Esophagus muscularis mucosa (tissue), 4 donors: Measurements from ENCODE around the gene PCDHGA4. TPM values are rescaled to one million over a fixed set of nuclear protein-coding genes. Genes with fewer than 3 reads are reported as not detected.
A peak's percentile ranks its signal among the peaks of the same experiment; 100 is the strongest.

Experiments used
- DNase-seq: peaks from one replicate; pipeline ENCODE4 v3.0.0-alpha.2; 2017; ENCODE audit errors: extremely low spot score
- H3K27ac ChIP-seq, 4 donors: fragments of 200-600 bp; sonication (generic); replicated peaks in 1 of 4; 1 replicate in 3 of 4; 2 replicates in 1 of 4; pipeline ENCODE4 v1.5.1; 2016 to 2019; ENCODE audit warnings: mild to moderate bottlenecking in 1 of 4
- H3K27me3 ChIP-seq, 4 donors: fragments of 200-600 bp; sonication (generic); one replicate each; pipeline versions ENCODE4 v1.5.1 to v1.6.0; 2016 to 2019
- H3K36me3 ChIP-seq, 4 donors: fragments of 200-600 bp; sonication (generic); one replicate each; pipeline ENCODE4 v1.5.1; 2016 to 2019
- H3K4me1 ChIP-seq, 4 donors: fragments of 200-600 bp; sonication (generic); one replicate each; pipeline ENCODE4 v1.5.1; 2016 to 2019
- H3K4me3 ChIP-seq, 4 donors: fragments of 200-600 bp; sonication (generic); 1 replicate in 2 of 4; 2 replicates in 2 of 4; pipeline ENCODE4 v1.5.1; 2016 to 2019; ENCODE audit warnings: mild to moderate bottlenecking in 4 of 4, moderate library complexity in 1 of 4
- H3K9me3 ChIP-seq, 4 donors: fragments of 200-600 bp; sonication (generic); 1 replicate in 3 of 4; 2 replicates in 1 of 4; pipeline ENCODE4 v1.5.1; 2016 to 2019
- EP300 ChIP-seq: sonication (generic); formaldehyde crosslinking; IDR thresholded peaks from one replicate; pipeline ENCODE4 v1.6.1; 2017; ENCODE audit warnings: antibody characterized with exemption
- POLR2A ChIP-seq: fragments of 450-650 bp; IDR thresholded peaks from one replicate; pipeline ENCODE4 v1.6.1; 2017; ENCODE audit warnings: antibody characterized with exemption, moderate library complexity, mild to moderate bottlenecking, low read depth
- POLR2AphosphoS5 ChIP-seq, 2 donors: sonication (generic); formaldehyde crosslinking; IDR thresholded peaks; one replicate each; pipeline ENCODE4 v1.6.1; 2017; ENCODE audit warnings: antibody characterized with exemption in 2 of 2
- WGBS: methylation state at CpG from one replicate; pipeline ENCODE4 v1.1.5; 2018; 5-methylcytosine and 5-hydroxymethylcytosine counted together
- intact Hi-C: fragments of 100-400 bp; cut with DNase I; formaldehyde crosslinking; loops from one replicate; pipeline ENCODE4 v1.15.1; 2023
- total RNA-seq, 4 donors: library from RNA; depleted of rRNA; stranded (reverse); fragments of >200 nt; gene quantifications; one replicate each; pipeline versions ENCODE4 v1.1.0 to v1.2.1, GENCODE V29; 2016
- TF ChIP-seq, protein P1 (sequence below), 3 experiments: fragments of 200-600 bp in 2 of 3; fragments of 450-650 bp in 1 of 3; sonication (generic) in 2 of 3; IDR thresholded peaks; one replicate each; pipeline ENCODE4 v1.5.1; 2017 to 2019; ENCODE audit warnings: antibody characterized with exemption in 3 of 3, mild to moderate bottlenecking in 2 of 3, moderate library complexity in 1 of 3

The PCDHGA4 gene
- total RNA-seq, 4 donors from 2014 or later: 3.6 to 7.9 (median 4.6) TPM

DNA sequence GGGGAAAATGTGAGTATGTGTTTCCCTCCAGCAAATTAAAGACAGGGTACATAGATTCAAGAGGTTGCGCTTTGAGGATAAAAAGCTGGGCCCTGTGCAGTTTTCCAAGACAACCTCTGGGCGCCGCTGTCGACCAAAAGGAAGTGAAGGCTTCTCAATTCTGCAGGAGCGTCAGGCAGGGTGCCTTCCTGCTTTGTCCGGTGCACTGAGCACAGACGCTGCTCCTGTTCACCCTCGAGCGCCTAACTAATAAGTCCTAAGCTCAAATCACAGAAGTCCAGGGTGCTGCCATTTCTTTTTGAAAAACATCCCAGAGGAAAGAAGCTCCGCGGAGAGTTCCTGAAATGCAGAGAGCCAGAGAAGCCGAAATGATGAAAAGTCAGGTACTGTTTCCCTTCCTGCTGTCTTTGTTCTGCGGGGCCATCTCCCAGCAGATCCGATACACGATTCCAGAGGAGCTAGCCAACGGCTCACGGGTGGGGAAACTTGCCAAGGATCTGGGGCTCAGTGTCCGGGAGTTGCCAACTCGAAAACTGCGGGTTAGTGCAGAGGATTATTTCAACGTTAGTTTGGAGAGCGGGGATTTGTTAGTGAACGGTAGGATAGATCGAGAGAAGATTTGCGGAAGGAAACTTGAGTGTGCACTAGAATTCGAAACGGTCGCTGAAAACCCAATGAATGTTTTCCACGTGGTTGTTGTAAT is 4.8 kb upstream of the PCDHGA4 start, which contains the start of gene PCDHGB1:
PCDHGB1 (plus strand) TSS at position 183 of the 703 bp plus-strand sequence; CDS start at position 345, 162 bp downstream.
- H3K4me1 ChIP-seq: no peaks in the 10 kb centered on the region
- H3K27me3 ChIP-seq: peaks cover 0 to 42% (median 3%) of the 10 kb centered on the region in 4 donors
- TF ChIP-seq, protein P1, sequence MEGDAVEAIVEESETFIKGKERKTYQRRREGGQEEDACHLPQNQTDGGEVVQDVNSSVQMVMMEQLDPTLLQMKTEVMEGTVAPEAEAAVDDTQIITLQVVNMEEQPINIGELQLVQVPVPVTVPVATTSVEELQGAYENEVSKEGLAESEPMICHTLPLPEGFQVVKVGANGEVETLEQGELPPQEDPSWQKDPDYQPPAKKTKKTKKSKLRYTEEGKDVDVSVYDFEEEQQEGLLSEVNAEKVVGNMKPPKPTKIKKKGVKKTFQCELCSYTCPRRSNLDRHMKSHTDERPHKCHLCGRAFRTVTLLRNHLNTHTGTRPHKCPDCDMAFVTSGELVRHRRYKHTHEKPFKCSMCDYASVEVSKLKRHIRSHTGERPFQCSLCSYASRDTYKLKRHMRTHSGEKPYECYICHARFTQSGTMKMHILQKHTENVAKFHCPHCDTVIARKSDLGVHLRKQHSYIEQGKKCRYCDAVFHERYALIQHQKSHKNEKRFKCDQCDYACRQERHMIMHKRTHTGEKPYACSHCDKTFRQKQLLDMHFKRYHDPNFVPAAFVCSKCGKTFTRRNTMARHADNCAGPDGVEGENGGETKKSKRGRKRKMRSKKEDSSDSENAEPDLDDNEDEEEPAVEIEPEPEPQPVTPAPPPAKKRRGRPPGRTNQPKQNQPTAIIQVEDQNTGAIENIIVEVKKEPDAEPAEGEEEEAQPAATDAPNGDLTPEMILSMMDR (IDR thresholded peaks at IDR 0.05): peak; percentile 26 to 47 (median 31)
- no peak for TF ChIP-seq POLR2A
- intact Hi-C loops: loop anchor here (10.0 kb wide), 1 partner anchor 215 kb away; no protein-coding TSS in a partner anchor
- no peak for DNase-seq
- H3K9me3 ChIP-seq: peaks cover 0 to 95% (median 87%) of the 10 kb centered on the region in 4 donors
- H3K36me3 ChIP-seq: no peaks in the 10 kb centered on the region
- H3K27ac ChIP-seq: peak within 1 kb of the TSS in 1 of 4 donors; percentile 27
- H3K4me3 ChIP-seq: peak within 1 kb of the TSS; percentile 22 to 37 (median 30)
- 26% methylated on average over 26 of the region's 29 CpGs for WGBS

DNA sequence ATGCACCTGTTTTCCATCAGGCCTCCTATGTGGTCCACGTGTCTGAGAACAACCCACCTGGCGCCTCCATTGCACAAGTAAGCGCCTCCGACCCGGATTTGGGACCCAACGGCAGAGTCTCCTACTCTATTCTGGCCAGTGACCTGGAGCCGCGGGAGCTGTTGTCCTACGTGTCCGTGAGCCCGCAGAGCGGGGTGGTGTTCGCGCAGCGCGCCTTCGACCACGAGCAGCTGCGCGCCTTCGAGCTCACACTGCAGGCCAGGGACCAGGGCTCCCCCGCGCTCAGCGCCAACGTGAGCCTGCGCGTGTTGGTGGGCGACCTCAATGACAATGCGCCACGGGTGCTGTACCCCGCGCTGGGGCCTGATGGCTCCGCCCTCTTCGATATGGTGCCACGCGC is 3.2 kb upstream of the PCDHGA4 start:
- H3K4me1 ChIP-seq: no peaks in the 10 kb centered on the region
- intact Hi-C loops: loop anchor here (10.0 kb wide), 1 partner anchor 213 kb away; no protein-coding TSS in a partner anchor
- H3K27me3 ChIP-seq: peaks cover 0 to 29% (median 3%) of the 10 kb centered on the region in 4 donors
- H3K9me3 ChIP-seq: peaks cover 4 to 96% (median 88%) of the 10 kb centered on the region in 4 donors
- no peaks in the 10 kb centered on the region for H3K36me3 ChIP-seq
- no peak overlapping the region for H3K4me3 ChIP-seq
- no peak overlapping the region for H3K27ac ChIP-seq
- no peak for DNase-seq
- TF ChIP-seq, protein P1 (IDR thresholded peaks at IDR 0.05): no peak
- no peak for TF ChIP-seq POLR2A
- TF ChIP-seq POLR2AphosphoS5 (IDR thresholded peaks at IDR 0.05): no peak
- no peak for TF ChIP-seq EP300
- WGBS: no CpG with 5 or more reads among the region's 36 CpGs

DNA sequence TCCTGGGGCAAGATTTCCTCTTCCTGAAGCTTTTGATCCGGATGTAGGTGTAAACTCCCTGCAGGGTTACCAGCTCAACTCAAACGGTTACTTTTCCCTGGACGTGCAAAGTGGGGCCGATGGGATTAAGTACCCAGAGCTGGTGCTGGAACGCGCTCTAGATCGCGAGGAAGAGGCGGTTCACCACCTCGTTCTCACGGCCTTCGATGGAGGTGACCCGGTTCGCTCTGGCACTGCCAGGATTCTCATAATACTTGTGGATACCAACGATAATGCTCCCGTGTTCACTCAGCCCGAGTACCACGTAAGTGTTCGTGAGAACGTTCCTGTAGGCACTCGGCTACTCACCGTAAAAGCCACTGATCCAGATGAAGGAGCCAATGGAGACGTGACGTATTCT is 820 bp downstream of the PCDHGA4 start:
- Histone ChIP-seq H3K4me1 (no peaks in the 10 kb centered on the region), H3K9me3 (peaks cover 10 to 98% (median 95%) of the 10 kb centered on the region in 4 donors), H3K27me3 (peaks cover 0 to 22% (median 3%) of the 10 kb centered on the region in 4 donors), H3K36me3 (no peaks in the 10 kb centered on the region), H3K4me3 (peak overlapping the region; percentile 21 to 48 (median 43)), H3K27ac (no peak overlapping the region)
- 48% methylated on average over 24 of the region's 24 CpGs for WGBS
- DNase-seq: no peak
- intact Hi-C loops: loop anchor here (10.0 kb wide), 1 partner anchor 209 kb away; no protein-coding TSS in a partner anchor
- no peak for TF ChIP-seq EP300
- TF ChIP-seq, protein P1 (IDR thresholded peaks at IDR 0.05): no peak
- no peak for TF ChIP-seq POLR2A
- TF ChIP-seq POLR2AphosphoS5 (IDR thresholded peaks at IDR 0.05): no peak

DNA sequence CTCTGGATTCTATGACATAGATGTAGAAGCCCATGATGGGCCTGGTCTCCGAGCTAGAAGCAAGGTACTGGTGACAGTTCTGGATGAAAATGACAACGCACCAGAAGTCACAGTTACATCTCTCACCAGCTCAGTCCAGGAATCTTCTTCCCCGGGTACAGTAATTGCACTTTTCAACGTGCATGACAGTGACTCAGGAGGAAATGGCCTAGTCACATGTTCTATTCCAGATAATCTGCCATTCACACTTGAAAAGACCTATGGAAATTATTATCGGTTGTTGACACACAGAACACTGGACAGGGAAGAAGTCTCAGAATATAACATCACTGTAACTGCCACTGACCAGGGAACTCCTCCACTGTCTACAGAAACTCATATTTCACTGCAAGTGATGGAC is 1.3 kb downstream of the PCDHGA4 start:
- TF ChIP-seq, protein P1 (IDR thresholded peaks at IDR 0.05): no peak
- TF ChIP-seq EP300 (no peak), POLR2A (no peak), POLR2AphosphoS5 (IDR thresholded peaks at IDR 0.05) (no peak)
- 78% methylated on average over 5 of the region's 5 CpGs for WGBS
- Histone ChIP-seq H3K4me1 (no peaks in the 10 kb centered on the region), H3K4me3 (no peak overlapping the region), H3K27ac (no peak overlapping the region), H3K27me3 (peaks cover 0 to 17% (median 2%) of the 10 kb centered on the region in 4 donors), H3K9me3 (peaks cover 10 to 98% (median 95%) of the 10 kb centered on the region in 4 donors), H3K36me3 (no peaks in the 10 kb centered on the region)
- DNase-seq: no peak
- intact Hi-C loops: loop anchor here (10.0 kb wide), 1 partner anchor 209 kb away; no protein-coding TSS in a partner anchor
